Fibroblast of mammary gland (primary cell): ENCODE data around the gene PTGIR.

Source experiments
- DNase-seq: peaks from one replicate; pipeline ENCODE4 v3.0.0-alpha.2; 2010; ENCODE audit warnings: low read depth
- H3K4me3 ChIP-seq: 2 replicates; pipeline ENCODE4 v1.5.1; 2011; ENCODE audit warnings: low read depth, mild to moderate bottlenecking, low read length, moderate library complexity; ENCODE audit not compliant: control insufficient read depth
- TF ChIP-seq, protein P1 (sequence below): conservative IDR thresholded peaks from 2 replicates; pipeline ENCODE4 v1.5.1; 2011; ENCODE audit warnings: low read depth, low read length, inconsistent platforms; ENCODE audit not compliant: control insufficient read depth, insufficient read depth

The PTGIR gene

DNA sequence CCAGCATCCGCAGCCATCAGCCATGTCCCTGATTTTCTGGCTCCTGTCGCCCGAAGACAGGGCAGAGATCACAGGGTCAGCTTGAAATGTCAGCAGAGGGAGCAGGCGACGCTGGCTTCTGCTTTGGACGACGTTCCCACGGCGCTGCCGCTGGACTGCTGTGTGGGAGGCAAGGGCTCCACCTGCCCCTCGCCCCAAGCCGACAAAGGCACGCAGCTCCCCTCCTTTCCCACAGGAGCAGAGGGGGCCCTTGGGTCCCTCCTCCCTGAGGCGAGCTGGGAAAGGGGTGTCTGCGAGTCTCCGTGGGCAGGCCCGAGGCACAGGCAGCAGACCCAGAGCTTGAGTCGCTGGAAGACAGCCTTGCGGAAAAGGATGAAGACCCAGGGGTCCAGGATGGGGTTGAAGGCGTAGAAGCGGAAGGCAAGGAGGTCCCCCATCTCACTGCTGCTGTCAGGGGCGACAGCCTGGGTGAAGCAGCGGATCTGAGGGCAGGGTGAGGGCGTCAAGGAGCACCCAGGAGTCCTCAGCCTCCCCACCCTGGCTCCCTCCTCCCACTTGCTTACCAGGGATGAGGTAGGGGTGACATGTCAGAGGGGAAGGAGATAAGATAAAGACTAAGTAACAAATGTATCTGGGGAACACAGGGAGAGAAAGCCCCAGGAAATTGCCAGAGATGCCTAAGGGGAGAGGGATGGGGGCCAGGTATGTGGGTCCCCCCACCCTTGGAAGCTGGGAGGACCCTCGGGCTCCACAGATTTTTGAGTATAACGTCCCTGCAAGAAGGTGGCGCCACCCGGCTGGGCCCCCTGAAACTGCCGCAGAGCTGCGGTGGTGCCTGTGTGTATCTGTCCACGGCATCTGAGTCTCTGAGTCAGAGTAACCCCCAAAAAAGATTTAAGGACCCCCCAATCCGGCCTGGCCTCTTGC is 3.4 kb downstream of the PTGIR start:
- no peak overlapping the region for H3K4me3 ChIP-seq
- TF ChIP-seq, protein P1, sequence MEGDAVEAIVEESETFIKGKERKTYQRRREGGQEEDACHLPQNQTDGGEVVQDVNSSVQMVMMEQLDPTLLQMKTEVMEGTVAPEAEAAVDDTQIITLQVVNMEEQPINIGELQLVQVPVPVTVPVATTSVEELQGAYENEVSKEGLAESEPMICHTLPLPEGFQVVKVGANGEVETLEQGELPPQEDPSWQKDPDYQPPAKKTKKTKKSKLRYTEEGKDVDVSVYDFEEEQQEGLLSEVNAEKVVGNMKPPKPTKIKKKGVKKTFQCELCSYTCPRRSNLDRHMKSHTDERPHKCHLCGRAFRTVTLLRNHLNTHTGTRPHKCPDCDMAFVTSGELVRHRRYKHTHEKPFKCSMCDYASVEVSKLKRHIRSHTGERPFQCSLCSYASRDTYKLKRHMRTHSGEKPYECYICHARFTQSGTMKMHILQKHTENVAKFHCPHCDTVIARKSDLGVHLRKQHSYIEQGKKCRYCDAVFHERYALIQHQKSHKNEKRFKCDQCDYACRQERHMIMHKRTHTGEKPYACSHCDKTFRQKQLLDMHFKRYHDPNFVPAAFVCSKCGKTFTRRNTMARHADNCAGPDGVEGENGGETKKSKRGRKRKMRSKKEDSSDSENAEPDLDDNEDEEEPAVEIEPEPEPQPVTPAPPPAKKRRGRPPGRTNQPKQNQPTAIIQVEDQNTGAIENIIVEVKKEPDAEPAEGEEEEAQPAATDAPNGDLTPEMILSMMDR: no peak
- no peak for DNase-seq

DNA sequence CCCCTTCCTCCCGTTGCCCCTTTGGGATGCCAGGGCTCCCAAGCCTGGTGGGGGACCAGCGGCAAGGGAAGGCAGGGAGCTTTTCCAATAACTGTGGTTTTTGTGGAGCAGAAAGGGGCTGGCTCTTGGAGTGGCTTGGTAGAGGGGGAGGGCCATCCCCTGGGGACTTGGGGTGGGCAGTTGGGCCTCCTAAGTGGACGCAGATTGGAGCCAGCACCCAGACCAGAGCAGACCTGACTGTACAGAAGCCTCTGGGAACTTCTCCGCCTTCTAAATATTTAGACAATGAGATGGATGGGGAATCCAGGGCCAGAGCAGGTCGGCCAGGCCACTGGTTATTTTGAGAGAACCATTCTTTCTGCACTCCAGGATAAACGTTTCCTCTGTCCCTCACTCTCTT is 4.2 kb downstream of the PTGIR start:
- H3K4me3 ChIP-seq: no peak overlapping the region
- peak; percentile 63 for DNase-seq
- TF ChIP-seq, protein P1: no peak

DNA sequence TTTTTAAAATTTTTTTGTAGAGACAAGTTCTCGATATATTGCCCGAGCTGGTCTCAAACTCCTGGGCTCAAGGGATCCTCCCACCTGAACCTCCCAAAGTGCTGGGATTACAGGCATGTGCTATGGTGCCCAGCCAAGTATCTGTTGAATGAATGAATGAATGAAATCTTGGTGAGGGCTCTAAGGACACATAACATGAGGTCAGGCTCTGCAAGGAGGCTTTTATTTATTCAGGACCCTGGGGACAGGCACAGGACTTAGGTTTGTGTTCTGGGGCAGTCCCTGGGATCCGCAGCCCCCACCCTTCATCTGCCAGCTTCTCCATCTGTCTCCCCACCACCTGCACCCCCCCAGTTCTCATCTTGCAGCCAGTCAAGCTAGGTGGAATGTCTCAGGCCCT is 4.6 kb downstream of the PTGIR start:
- no peak for DNase-seq
- H3K4me3 ChIP-seq: no peak overlapping the region
- TF ChIP-seq, protein P1: no peak

GRCh38 chr19:46618670-46619231 is 6.1 kb downstream of the PTGIR start:
- DNase-seq: peak; percentile 58
- no peak overlapping the region for H3K4me3 ChIP-seq
- TF ChIP-seq, protein P1: no peak

- H3K4me3 ChIP-seq: no peak overlapping the region
- TF ChIP-seq, protein P1: no peak
- DNase-seq: no peak
Observed at GRCh38 chr19:46617601-46618000, 7.3 kb downstream of the PTGIR start.

DNA sequence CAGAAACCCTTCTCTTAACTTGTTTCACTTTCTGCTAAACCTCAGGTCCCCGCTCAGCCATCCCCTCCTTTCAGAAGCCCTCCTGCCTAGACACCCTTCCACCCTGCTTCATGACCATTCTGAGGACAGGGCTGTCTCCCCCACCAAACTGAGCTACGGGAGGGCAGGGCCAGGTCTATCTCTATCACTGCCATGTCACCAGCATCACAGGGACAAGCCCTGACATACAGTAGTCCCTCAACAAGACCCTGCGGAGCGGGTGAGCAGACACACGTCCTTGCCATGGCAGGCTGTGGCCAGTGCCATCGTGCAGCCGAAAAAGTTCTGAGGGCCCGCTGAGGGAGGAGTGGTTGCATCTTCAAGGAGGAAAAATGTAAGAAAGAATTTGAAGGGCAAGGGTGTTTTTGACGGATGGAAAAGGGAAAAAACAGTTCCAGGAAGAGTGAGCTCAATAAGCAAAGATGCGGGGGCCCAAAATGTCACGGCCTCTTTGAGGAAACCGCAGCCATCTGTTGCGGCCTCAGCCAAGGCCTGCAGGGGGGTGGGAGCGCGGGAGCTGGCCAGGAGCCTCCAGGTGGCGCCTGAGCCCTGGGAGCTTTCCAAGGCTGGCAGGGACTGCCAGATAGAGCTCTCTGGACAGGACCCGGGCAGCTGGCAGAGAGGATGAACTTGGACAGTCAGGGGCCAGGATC is 8.1 kb downstream of the PTGIR start:
- TF ChIP-seq, protein P1: peak; percentile 22
- H3K4me3 ChIP-seq: no peak overlapping the region
- DNase-seq: peak; percentile 74
